Activated T-helper 1 cell treated with anti-CD3 and anti-CD28 coated beads, Interleukin-2, amount 50 U/mL, for 16 hours (primary cell): ENCODE results near the gene OOSP4A.
"Not testable (repeated sequence)": the region's sequence is repeated elsewhere in the genome, so short reads cannot be mapped to it uniquely, and the experiment has no call there.

Experiments
- DNase-seq, 2 donors: peaks; one replicate each; pipeline ENCODE4 v3.0.0-alpha.2; 2020; ENCODE audit warnings: low read depth in 1 of 2, low spot score in 1 of 2

Gene OOSP4A

GRCh38 chr11:59973097-59973496, 9.3 kb downstream of the OOSP4A start:
- DNase-seq: no peak

- DNase-seq: no peak
Observed at GRCh38 chr11:59981106-59981770, 17.4 kb downstream of the OOSP4A start.

GRCh38 chr11:59982037-59982436, 18.2 kb downstream of the OOSP4A start:
- not testable (repeated sequence) for DNase-seq

- no peak for DNase-seq
Observed at GRCh38 chr11:59983212-59983611, 19.4 kb downstream of the OOSP4A start.

GRCh38 chr11:59984368-59984767, 20.5 kb downstream of the OOSP4A start:
- no peak for DNase-seq

- DNase-seq: no peak
Observed at GRCh38 chr11:59990421-59990820, 26.6 kb downstream of the OOSP4A start.

- no peak for DNase-seq
Observed at GRCh38 chr11:59992425-59992824, 28.6 kb downstream of the OOSP4A start.

- DNase-seq: no peak
Observed at GRCh38 chr11:59997800-59998199, 34.0 kb downstream of the OOSP4A start.

GRCh38 chr11:59999691-60000090, 35.9 kb downstream of the OOSP4A start:
- no peak for DNase-seq

- DNase-seq: no peak
Observed at GRCh38 chr11:60003729-60004128, 39.9 kb downstream of the OOSP4A start.

GRCh38 chr11:60005360-60005759, 41.5 kb downstream of the OOSP4A start:
- DNase-seq: no peak

GRCh38 chr11:60016881-60017280, 53.0 kb downstream of the OOSP4A start, which contains the start of gene OOSP4B:
OOSP4B (plus strand) TSS chr11:60017181.
- no peak for DNase-seq

GRCh38 chr11:60018058-60018457, 54.2 kb downstream of the OOSP4A start:
- DNase-seq: no peak
